ENCODE results near the gene UMODL1. TPM values are rescaled to one million over a fixed set of nuclear protein-coding genes. Genes with fewer than 3 reads are reported as not detected.

The UMODL1 gene
- polyA plus RNA-seq, 3 donors: not detected

GRCh38 chr21:42069843-42070242 lies 1.3 kb upstream of the UMODL1 start:
- intact Hi-C loops (cut with micrococcal nuclease): loop anchor here in 1 of 2 donors (10.0 kb wide), 1 partner anchor 45 kb away; no protein-coding TSS in a partner anchor
- Histone ChIP-seq H3K36me3 (replicated peaks in 1 of 2; ENCODE audit: control insufficient read depth in 1 of 2, insufficient read depth in 2 of 2, low read length in 2 of 2) (no peaks in the 10 kb centered on the region), H3K4me3 (replicated peaks in 1 of 3; ENCODE audit: low read depth in 2 of 3, low read length in 3 of 3) (no peak overlapping the region), H3K4me2 (replicated peaks; ENCODE audit: extremely low read depth, low read length, poor library complexity, severe bottlenecking) (no peak overlapping the region), H2AFZ (ENCODE audit: insufficient read depth, low read depth, low read length, poor library complexity, severe bottlenecking) (no peak overlapping the region), H4K20me1 (ENCODE audit: insufficient read depth, low read length) (no peaks in the 10 kb centered on the region), H3K27me3 (ENCODE audit: control insufficient read depth in 2 of 2, insufficient read depth in 2 of 2, low read length in 2 of 2) (no peaks in the 10 kb centered on the region), H3K4me1 (ENCODE audit: control insufficient read depth in 1 of 2, insufficient read depth in 2 of 2, low read length in 2 of 2) (no peaks in the 10 kb centered on the region), H3K9me3 (replicated peaks in 1 of 2; ENCODE audit: control insufficient read depth in 1 of 2, insufficient read depth in 1 of 2, low read length in 2 of 2) (no peaks in the 10 kb centered on the region), H3K27ac (ENCODE audit: low read depth in 1 of 2, low read length in 2 of 2) (no peak overlapping the region), H3K79me2 (ENCODE audit: insufficient read depth, low read length) (no peaks in the 10 kb centered on the region), H3K9ac (ENCODE audit: insufficient read depth, low read length, poor library complexity, severe bottlenecking) (no peak overlapping the region)
- no peak overlapping the region for H3K4me3 Mint-ChIP-seq
- 100% methylated on average over 2 of the region's 10 CpGs for WGBS (ENCODE audit: insufficient coverage)
- H3K36me3 Mint-ChIP-seq: no peaks in the 10 kb centered on the region
- peaks cover 1 to 9% (median 7%) of the 10 kb centered on the region in 3 donors for H3K27me3 Mint-ChIP-seq (ENCODE audit: low read depth in 3 of 3)
- H3K9me3 Mint-ChIP-seq: no peaks in the 10 kb centered on the region
- H3K27ac Mint-ChIP-seq: no peak overlapping the region
- no peak for TF ChIP-seq CTCF (IDR thresholded peaks at IDR 0.05)
- no peak for DNase-seq
- H3K4me1 Mint-ChIP-seq: peaks cover 7% of the 10 kb centered on the region

- H3K9me3 ChIP-seq (replicated peaks in 1 of 2; ENCODE audit: control insufficient read depth in 1 of 2, insufficient read depth in 1 of 2, low read length in 2 of 2): no peaks in the 10 kb centered on the region
- peaks cover 5 to 11% (median 8%) of the 10 kb centered on the region in 3 donors for H3K27me3 Mint-ChIP-seq (ENCODE audit: low read depth in 3 of 3)
- no peaks in the 10 kb centered on the region for H3K79me2 ChIP-seq (ENCODE audit: insufficient read depth, low read length)
- no peaks in the 10 kb centered on the region for H4K20me1 ChIP-seq (ENCODE audit: insufficient read depth, low read length)
- H3K27ac Mint-ChIP-seq: no peak overlapping the region
- no peak for DNase-seq
- H3K27ac ChIP-seq (ENCODE audit: low read depth in 1 of 2, low read length in 2 of 2): no peak overlapping the region
- H3K4me2 ChIP-seq (replicated peaks; ENCODE audit: extremely low read depth, low read length, poor library complexity, severe bottlenecking): no peak overlapping the region
- no peak overlapping the region for H3K9ac ChIP-seq (ENCODE audit: insufficient read depth, low read length, poor library complexity, severe bottlenecking)
- WGBS (ENCODE audit: insufficient coverage): 56% methylated on average over 17 of the region's 21 CpGs
- no peaks in the 10 kb centered on the region for H3K27me3 ChIP-seq (ENCODE audit: control insufficient read depth in 2 of 2, insufficient read depth in 2 of 2, low read length in 2 of 2)
- H2AFZ ChIP-seq (ENCODE audit: insufficient read depth, low read depth, low read length, poor library complexity, severe bottlenecking): no peak overlapping the region
- H3K9me3 Mint-ChIP-seq: no peaks in the 10 kb centered on the region
- H3K4me1 Mint-ChIP-seq: peaks cover 4% of the 10 kb centered on the region
- TF ChIP-seq CTCF (IDR thresholded peaks at IDR 0.05): no peak
- no peaks in the 10 kb centered on the region for H3K36me3 ChIP-seq (replicated peaks in 1 of 2; ENCODE audit: control insufficient read depth in 1 of 2, insufficient read depth in 2 of 2, low read length in 2 of 2)
- no peaks in the 10 kb centered on the region for H3K36me3 Mint-ChIP-seq
- intact Hi-C loops (cut with micrococcal nuclease): no loop called here
- H3K4me3 ChIP-seq (replicated peaks in 1 of 3; ENCODE audit: low read depth in 2 of 3, low read length in 3 of 3): no peak overlapping the region
- no peaks in the 10 kb centered on the region for H3K4me1 ChIP-seq (ENCODE audit: control insufficient read depth in 1 of 2, insufficient read depth in 2 of 2, low read length in 2 of 2)
- peak overlapping the region in 1 of 2 donors; percentile 30 for H3K4me3 Mint-ChIP-seq
Measured at GRCh38 chr21:42073145-42074099, 2.3 kb downstream of the UMODL1 start.
